NCI-H128 (cell line): ENCODE results near the gene MAP1LC3B2.
"Not testable (repeated sequence)": the region's sequence is repeated elsewhere in the genome, so short reads cannot be mapped to it uniquely, and the experiment has no call there.

Experiments
- DNase-seq: peaks from one replicate; lab custom pipeline; 2025; ENCODE audit not compliant: unreplicated experiment; lab: John Stamatoyannopoulos, UW

Gene MAP1LC3B2

GRCh38 chr12:116556964-116557698 lies 2.0 kb upstream of the MAP1LC3B2 start:
- DNase-seq, result no peak

GRCh38 chr12:116558280-116559161 lies 660 bp upstream of the MAP1LC3B2 start:
- DNase-seq, result no peak

- no peak for DNase-seq
Observed at GRCh38 chr12:116561181-116561821, 2.1 kb downstream of the MAP1LC3B2 start.

GRCh38 chr12:116562090-116562489 lies 2.9 kb downstream of the MAP1LC3B2 start:
- DNase-seq, result no peak

GRCh38 chr12:116563262-116563661 lies 4.1 kb downstream of the MAP1LC3B2 start:
- DNase-seq, result no peak

GRCh38 chr12:116564080-116564479 lies 4.9 kb downstream of the MAP1LC3B2 start:
- DNase-seq, result no peak

GRCh38 chr12:116565221-116565620 lies 6.0 kb downstream of the MAP1LC3B2 start:
- DNase-seq, result not testable (repeated sequence)

- no peak for DNase-seq
Observed at GRCh38 chr12:116565963-116566362, 6.8 kb downstream of the MAP1LC3B2 start.

GRCh38 chr12:116568203-116568602 lies 9.0 kb downstream of the MAP1LC3B2 start:
- DNase-seq, result no peak

- DNase-seq, result no peak
Observed at GRCh38 chr12:116571089-116571488, 11.9 kb downstream of the MAP1LC3B2 start.

- DNase-seq, result no peak
Observed at GRCh38 chr12:116573776-116574175, 14.6 kb downstream of the MAP1LC3B2 start.

GRCh38 chr12:116575754-116576153 lies 16.6 kb downstream of the MAP1LC3B2 start:
- not testable (repeated sequence) for DNase-seq

- no peak for DNase-seq
Observed at GRCh38 chr12:116577154-116577561, 18.0 kb downstream of the MAP1LC3B2 start.

GRCh38 chr12:116578051-116578450 lies 18.9 kb downstream of the MAP1LC3B2 start:
- no peak for DNase-seq

GRCh38 chr12:116582610-116583009 lies 23.4 kb downstream of the MAP1LC3B2 start:
- no peak for DNase-seq

GRCh38 chr12:116583129-116583694 lies 24.0 kb downstream of the MAP1LC3B2 start:
- no peak for DNase-seq

- DNase-seq, result no peak
Observed at GRCh38 chr12:116587270-116587669, 28.1 kb downstream of the MAP1LC3B2 start.

GRCh38 chr12:116588390-116589028 lies 29.3 kb downstream of the MAP1LC3B2 start:
- DNase-seq, result no peak

- no peak for DNase-seq
Observed at GRCh38 chr12:116589581-116589980, 30.4 kb downstream of the MAP1LC3B2 start.

- no peak for DNase-seq
Observed at GRCh38 chr12:116590561-116590960, 31.4 kb downstream of the MAP1LC3B2 start.
